GM18858 (cell line): Measurements from ENCODE around the gene BAD.
A peak's percentile ranks its signal among the peaks of the same experiment; 100 is the strongest.
"Not testable (repeated sequence)": the region's sequence is repeated elsewhere in the genome, so short reads cannot be mapped to it uniquely, and the experiment has no call there.

Experiments used
- ATAC-seq: cut with Tn5 transposase; IDR thresholded peaks from one replicate; pipeline ENCODE4 v1.9.1; 2021; ENCODE audit not compliant: unreplicated experiment

BAD gene

GRCh38 chr11:64246871-64247728, 37.4 kb downstream of the BAD start, which contains the start of gene PPP1R14B:
TSS of gene PPP1R14B (minus strand) at chr11:64246943. CDS start at chr11:64246673, 270 bp downstream.
- no peak for ATAC-seq

GRCh38 chr11:64246621-64246870, 37.9 kb downstream of the BAD start:
- ATAC-seq, result not testable (repeated sequence)

GRCh38 chr11:64245797-64246620, 38.5 kb downstream of the BAD start:
- no peak for ATAC-seq

- no peak for ATAC-seq
Observed at GRCh38 chr11:64245401-64245796, 39.1 kb downstream of the BAD start.

GRCh38 chr11:64244966-64245365, 39.5 kb downstream of the BAD start:
- no peak for ATAC-seq

GRCh38 chr11:64244107-64244506, 40.4 kb downstream of the BAD start:
- ATAC-seq, result no peak

GRCh38 chr11:64243236-64243854, 41.1 kb downstream of the BAD start:
- no peak for ATAC-seq

GRCh38 chr11:64241491-64242374, 42.7 kb downstream of the BAD start:
- peak; percentile 2 for ATAC-seq

GRCh38 chr11:64241241-64241490, 43.3 kb downstream of the BAD start:
- peak; percentile 43 for ATAC-seq

- peak; percentile 44 for ATAC-seq
Observed at GRCh38 chr11:64240435-64241240, 43.8 kb downstream of the BAD start, which contains the start of gene FKBP2. TSS of gene FKBP2 (plus strand) at chr11:64241095. CDS start at chr11:64242388, 1,293 bp downstream.

- ATAC-seq, result no peak
Observed at GRCh38 chr11:64239662-64240434, 44.6 kb downstream of the BAD start.

- no peak for ATAC-seq
Observed at GRCh38 chr11:64238999-64239398, 45.5 kb downstream of the BAD start.

- no peak for ATAC-seq
Observed at GRCh38 chr11:64238076-64238475, 46.4 kb downstream of the BAD start.

GRCh38 chr11:64237484-64237951, 46.9 kb downstream of the BAD start:
- ATAC-seq, result no peak

- ATAC-seq, result no peak
Observed at GRCh38 chr11:64235437-64236161, 48.9 kb downstream of the BAD start.

- ATAC-seq, result no peak
Observed at GRCh38 chr11:64234647-64235379, 49.7 kb downstream of the BAD start.

GRCh38 chr11:64233913-64234586, 50.4 kb downstream of the BAD start, which contains the start of gene VEGFB:
TSS of gene VEGFB (plus strand) at chr11:64234584. CDS start at chr11:64234834, 250 bp downstream.
- no peak for ATAC-seq
